ENCODE measurements around the gene AQP2.

AQP2 gene

DNA sequence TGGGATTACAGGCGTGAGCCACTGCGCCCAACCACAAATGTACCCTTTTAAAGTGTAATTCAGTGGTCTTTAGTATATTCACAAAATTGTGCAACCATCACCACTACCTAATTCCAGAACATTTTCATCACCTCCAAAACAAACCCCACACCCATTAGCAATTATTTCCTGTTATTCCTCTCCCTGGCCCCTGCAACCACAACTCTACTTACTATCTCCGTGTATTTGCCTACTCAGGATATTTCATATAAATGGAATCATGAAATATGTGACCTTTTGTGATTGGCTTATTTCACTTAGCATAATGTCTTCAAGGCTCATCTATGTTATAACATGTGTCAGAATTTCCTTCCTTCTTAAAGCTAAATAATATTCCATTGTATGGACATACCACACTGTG is 16.0 kb upstream of the AQP2 start:
- H3K4me2 ChIP-seq: peak overlapping the region; percentile 1; the same call in 1 of the 2 replicates
- no peak overlapping the region for H3K27ac ChIP-seq
- no peaks in the 10 kb centered on the region for H3K79me2 ChIP-seq (ENCODE audit: insufficient read depth, low read depth)
- H2AFZ ChIP-seq (ENCODE audit: low read depth): no peak overlapping the region
- no peak overlapping the region for H3K4me3 ChIP-seq (IDR thresholded peaks at IDR 0.05; ENCODE audit: insufficient read depth, low read depth, low read length)
- peaks cover 18% of the 10 kb centered on the region for H3K4me1 ChIP-seq (ENCODE audit: low read depth, poor library complexity, severe bottlenecking)
- H3K36me3 ChIP-seq (ENCODE audit: insufficient read depth): no peaks in the 10 kb centered on the region
- H3K9ac ChIP-seq: no peak overlapping the region
- no peak for TF ChIP-seq CTCF (conservative IDR thresholded peaks at IDR 0.05; ENCODE audit: low read depth, low read length)
- no peaks in the 10 kb centered on the region for H4K20me1 ChIP-seq (ENCODE audit: insufficient read depth)
- no peaks in the 10 kb centered on the region for H3K27me3 ChIP-seq (ENCODE audit: insufficient read depth, low read depth)

GRCh38 chr12:49936925-49937324 is 13.6 kb upstream of the AQP2 start:
- Histone ChIP-seq H3K4me3 (IDR thresholded peaks at IDR 0.05; ENCODE audit: insufficient read depth, low read depth, low read length) (no peak overlapping the region), H3K27ac (no peak overlapping the region), H3K4me1 (ENCODE audit: low read depth, poor library complexity, severe bottlenecking) (peaks cover 18% of the 10 kb centered on the region), H4K20me1 (ENCODE audit: insufficient read depth) (no peaks in the 10 kb centered on the region), H3K79me2 (ENCODE audit: insufficient read depth, low read depth) (no peaks in the 10 kb centered on the region), H3K9ac (no peak overlapping the region), H3K27me3 (ENCODE audit: insufficient read depth, low read depth) (no peaks in the 10 kb centered on the region), H3K4me2 (no peak overlapping the region), H3K36me3 (ENCODE audit: insufficient read depth) (no peaks in the 10 kb centered on the region), H2AFZ (ENCODE audit: low read depth) (no peak overlapping the region)
- TF ChIP-seq CTCF (conservative IDR thresholded peaks at IDR 0.05; ENCODE audit: low read depth, low read length): no peak

DNA sequence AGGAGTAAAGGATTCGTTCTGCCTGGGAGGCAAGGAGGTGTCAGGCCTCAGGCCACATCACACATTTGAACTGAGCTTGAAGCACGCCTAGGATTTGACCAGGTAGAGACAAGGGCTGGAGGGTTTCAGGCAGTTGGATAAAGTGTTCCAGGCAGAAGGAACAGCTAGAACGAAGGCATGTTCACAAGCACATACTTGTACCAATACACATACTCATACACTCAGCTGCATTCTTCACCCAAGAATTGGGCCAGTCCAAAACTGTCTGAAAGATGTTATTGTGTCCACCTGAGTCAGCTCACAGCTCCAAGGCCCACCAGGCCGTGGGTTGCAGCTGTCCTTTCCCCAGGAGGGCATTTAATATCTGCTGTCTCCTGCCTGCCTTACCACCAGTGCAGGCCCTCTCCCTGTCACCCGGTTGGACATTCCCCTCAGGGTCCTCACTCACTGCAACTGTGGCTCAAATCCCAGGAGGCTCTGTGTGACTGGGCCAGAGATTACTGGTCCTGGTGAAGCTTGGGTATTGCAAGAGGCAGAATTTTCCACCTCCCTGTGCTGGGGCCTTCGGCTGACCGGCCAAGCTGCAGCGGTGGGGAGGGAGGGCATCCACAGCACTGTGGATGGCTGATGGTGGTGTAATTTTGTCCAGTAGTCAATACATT is 12.8 kb upstream of the AQP2 start:
- H3K4me2 ChIP-seq: no peak overlapping the region
- H2AFZ ChIP-seq (ENCODE audit: low read depth): no peak overlapping the region
- no peak overlapping the region for H3K27ac ChIP-seq
- peaks cover 18% of the 10 kb centered on the region for H3K4me1 ChIP-seq (ENCODE audit: low read depth, poor library complexity, severe bottlenecking)
- no peak overlapping the region for H3K9ac ChIP-seq
- no peaks in the 10 kb centered on the region for H3K79me2 ChIP-seq (ENCODE audit: insufficient read depth, low read depth)
- TF ChIP-seq CTCF (conservative IDR thresholded peaks at IDR 0.05; ENCODE audit: low read depth, low read length): no peak
- no peaks in the 10 kb centered on the region for H3K27me3 ChIP-seq (ENCODE audit: insufficient read depth, low read depth)
- H3K4me3 ChIP-seq (IDR thresholded peaks at IDR 0.05; ENCODE audit: insufficient read depth, low read depth, low read length): no peak overlapping the region
- H4K20me1 ChIP-seq (ENCODE audit: insufficient read depth): no peaks in the 10 kb centered on the region
- H3K36me3 ChIP-seq (ENCODE audit: insufficient read depth): no peaks in the 10 kb centered on the region

DNA sequence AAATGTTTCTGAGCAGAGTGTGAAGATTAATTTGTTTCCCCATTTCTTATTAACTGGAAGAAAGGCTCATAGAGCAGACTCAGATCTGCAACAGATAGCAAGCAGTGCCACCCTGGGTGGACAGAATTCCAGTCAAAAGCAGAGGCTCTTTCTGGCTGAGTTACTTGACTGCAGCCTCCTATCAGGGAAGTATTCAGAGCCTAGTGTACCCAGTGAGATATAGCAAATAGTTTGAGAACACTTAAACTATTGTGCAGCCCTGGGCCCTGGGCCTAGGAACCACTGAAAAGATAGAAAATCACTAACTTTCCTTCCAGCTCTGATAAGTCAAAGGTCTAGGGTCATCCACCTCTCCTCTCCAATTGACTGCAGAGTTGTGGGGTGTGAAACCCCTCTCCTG is 11.2 kb upstream of the AQP2 start:
- Histone ChIP-seq H3K9ac (no peak overlapping the region), H4K20me1 (ENCODE audit: insufficient read depth) (no peaks in the 10 kb centered on the region), H3K27ac (no peak overlapping the region), H3K79me2 (ENCODE audit: insufficient read depth, low read depth) (no peaks in the 10 kb centered on the region), H3K4me1 (ENCODE audit: low read depth, poor library complexity, severe bottlenecking) (peaks cover 11% of the 10 kb centered on the region), H3K4me3 (IDR thresholded peaks at IDR 0.05; ENCODE audit: insufficient read depth, low read depth, low read length) (no peak overlapping the region), H3K4me2 (no peak overlapping the region), H3K36me3 (ENCODE audit: insufficient read depth) (no peaks in the 10 kb centered on the region), H2AFZ (ENCODE audit: low read depth) (no peak overlapping the region), H3K27me3 (ENCODE audit: insufficient read depth, low read depth) (no peaks in the 10 kb centered on the region)
- no peak for TF ChIP-seq CTCF (conservative IDR thresholded peaks at IDR 0.05; ENCODE audit: low read depth, low read length)
